ENCODE measurements around the gene PNPLA7.
"Not testable (repeated sequence)": the region's sequence is repeated elsewhere in the genome, so short reads cannot be mapped to it uniquely, and the experiment has no call there.

PNPLA7 gene

GRCh38 chr9:137459152-137459600 lies 91.0 kb downstream of the PNPLA7 start, which contains the start of gene NSMF:
NSMF (minus strand) TSS chr9:137459334; CDS start chr9:137459102, 232 bp downstream.
- DNase-seq: peak; percentile 91

GRCh38 chr9:137458194-137459151 lies 91.7 kb downstream of the PNPLA7 start:
- DNase-seq: peak; percentile 82

- no peak for DNase-seq
Observed at GRCh38 chr9:137457406-137458193, 92.6 kb downstream of the PNPLA7 start.

GRCh38 chr9:137456864-137457405 lies 93.3 kb downstream of the PNPLA7 start:
- DNase-seq: no peak

- DNase-seq: no peak
Observed at GRCh38 chr9:137456061-137456863, 93.9 kb downstream of the PNPLA7 start.

GRCh38 chr9:137455359-137455991 lies 94.7 kb downstream of the PNPLA7 start:
- no peak for DNase-seq

GRCh38 chr9:137454597-137455358 lies 95.4 kb downstream of the PNPLA7 start:
- no peak for DNase-seq

- no peak for DNase-seq
Observed at GRCh38 chr9:137454145-137454596, 96.0 kb downstream of the PNPLA7 start.

- no peak for DNase-seq
Observed at GRCh38 chr9:137453643-137454081, 96.5 kb downstream of the PNPLA7 start.

- no peak for DNase-seq
Observed at GRCh38 chr9:137452761-137453642, 97.2 kb downstream of the PNPLA7 start.

GRCh38 chr9:137452006-137452760 lies 98.0 kb downstream of the PNPLA7 start:
- no peak for DNase-seq

GRCh38 chr9:137451264-137452005 lies 98.8 kb downstream of the PNPLA7 start:
- DNase-seq: not testable (repeated sequence)

- DNase-seq: not testable (repeated sequence)
Observed at GRCh38 chr9:137450539-137451222, 99.5 kb downstream of the PNPLA7 start.

- DNase-seq: no peak
Observed at GRCh38 chr9:137449931-137450538, 100.2 kb downstream of the PNPLA7 start.

- DNase-seq: no peak
Observed at GRCh38 chr9:137449081-137449844, 100.9 kb downstream of the PNPLA7 start.

GRCh38 chr9:137448602-137448962 lies 101.6 kb downstream of the PNPLA7 start:
- no peak for DNase-seq
